HepG2 (cell line): Measurements from ENCODE around the gene OR2F2. TPM values are rescaled to one million over a fixed set of nuclear protein-coding genes. Genes with fewer than 3 reads are reported as not detected.

Experiments used
- AGO1 ChIP-seq: fragments of 200-400 bp; formaldehyde crosslinking; IDR thresholded peaks from 2 replicates; pipeline ENCODE4 v1.6.1; 2017; ENCODE audit warnings: mild to moderate bottlenecking, low read depth, low read length, moderate library complexity; ENCODE audit not compliant: poor library complexity, severe bottlenecking
- ATF3 ChIP-seq: sonication (generic); formaldehyde crosslinking; IDR thresholded peaks from 2 replicates; pipeline ENCODE4 v1.4.0; 2020; ENCODE audit warnings: missing genetic modification reagents
- FOXC1 ChIP-seq: sonication (generic); formaldehyde crosslinking; IDR thresholded peaks from 2 replicates; pipeline ENCODE4 v1.8.0; 2022; ENCODE audit warnings: mild to moderate bottlenecking, missing genetic modification reagents, borderline replicate concordance
- HNRNPLL ChIP-seq: fragments of 200-400 bp; formaldehyde crosslinking; IDR thresholded peaks from 2 replicates; pipeline ENCODE4 v1.6.1; 2017; ENCODE audit warnings: mild to moderate bottlenecking, low read depth, low read length; ENCODE audit not compliant: poor library complexity, severe bottlenecking
- HOXA3 ChIP-seq: sonication (generic); formaldehyde crosslinking; IDR thresholded peaks from 2 replicates; pipeline ENCODE4 v1.5.0; 2020; ENCODE audit warnings: missing genetic modification reagents
- MAF1 ChIP-seq: sonication (generic); formaldehyde crosslinking; IDR thresholded peaks from 2 replicates; pipeline ENCODE4 v1.5.0; 2020; ENCODE audit warnings: missing genetic modification reagents, borderline replicate concordance
- MTF2 ChIP-seq: sonication (generic); formaldehyde crosslinking; IDR thresholded peaks from 2 replicates; pipeline ENCODE4 v1.5.0; 2020; ENCODE audit warnings: missing genetic modification reagents, borderline replicate concordance
- NFYC ChIP-seq: IDR thresholded peaks from 2 replicates; pipeline ENCODE4 v1.6.1; 2016; ENCODE audit warnings: missing genetic modification reagents, missing compliant biosample characterization
- SPEN ChIP-seq: sonication (generic); formaldehyde crosslinking; IDR thresholded peaks from 2 replicates; pipeline ENCODE4 v1.5.1; 2020; ENCODE audit warnings: low read depth, mild to moderate bottlenecking, missing genetic modification reagents
- SRSF9 ChIP-seq: fragments of 200-400 bp; formaldehyde crosslinking; IDR thresholded peaks from 2 replicates; pipeline ENCODE4 v1.6.1; 2018; ENCODE audit warnings: borderline replicate concordance, mild to moderate bottlenecking, low read depth, low read length; ENCODE audit not compliant: insufficient read depth, poor library complexity, severe bottlenecking
- ZBTB7B ChIP-seq: sonication (generic); formaldehyde crosslinking; IDR thresholded peaks from 2 replicates; pipeline ENCODE4 v1.4.0; 2020; ENCODE audit warnings: missing genetic modification reagents
- ZNF160 ChIP-seq: sonication (generic); formaldehyde crosslinking; IDR thresholded peaks from 2 replicates; pipeline ENCODE4 v1.8.0; 2022; ENCODE audit warnings: mild to moderate bottlenecking, inconsistent platforms, missing genetic modification reagents
- ZNF207 ChIP-seq: fragments of 450-650 bp; IDR thresholded peaks from 2 replicates; pipeline ENCODE4 v1.6.1; 2016; ENCODE audit warnings: antibody characterized with exemption, borderline replicate concordance
- ZNF501 ChIP-seq: sonication (generic); formaldehyde crosslinking; IDR thresholded peaks from 2 replicates; pipeline ENCODE4 v1.5.1; 2020; ENCODE audit warnings: mild to moderate bottlenecking, moderate library complexity, missing genetic modification reagents
- ZNF567 ChIP-seq: sonication (generic); formaldehyde crosslinking; IDR thresholded peaks from 2 replicates; pipeline ENCODE4 v1.8.1; 2023; ENCODE audit warnings: mild to moderate bottlenecking, missing genetic modification reagents, borderline replicate concordance
- ZNF746 ChIP-seq: sonication (generic); formaldehyde crosslinking; IDR thresholded peaks from 2 replicates; pipeline ENCODE4 v1.8.0; 2022; ENCODE audit warnings: mild to moderate bottlenecking, missing genetic modification reagents
- ZNF788 ChIP-seq: sonication (generic); formaldehyde crosslinking; IDR thresholded peaks from 2 replicates; pipeline ENCODE4 v1.5.0; 2020; ENCODE audit warnings: mild to moderate bottlenecking, missing genetic modification reagents, borderline replicate concordance
- ZNF816 ChIP-seq: sonication (generic); formaldehyde crosslinking; IDR thresholded peaks from 2 replicates; pipeline ENCODE4 v1.8.0; 2022; ENCODE audit warnings: missing genetic modification reagents, mild to moderate bottlenecking, borderline replicate concordance
- ZSCAN31 ChIP-seq: sonication (generic); formaldehyde crosslinking; IDR thresholded peaks from 2 replicates; pipeline ENCODE4 v1.5.0; 2020; ENCODE audit warnings: low read depth, mild to moderate bottlenecking, missing genetic modification reagents
- polyA plus RNA-seq, 8 experiments: library from polyadenylated mRNA; depleted of rRNA in 3 of 8; stranded (reverse) in 7 of 8; unstranded in 1 of 8; fragments of >200 nt; fragmentation: Illumina TruSeq in 4 of 8; extraction: Trizol in 4 of 8; gene quantifications; 2 replicates each; pipeline versions ENCODE4 v1.2.1 to v1.2.3, GENCODE V29; 2011 to 2016; ENCODE audit warnings: low read depth in 4 of 8, missing spikeins in 1 of 8, mixed read lengths in 1 of 8; ENCODE audit not compliant: insufficient read depth in 1 of 8
- total RNA-seq, 5 experiments: library from RNA; depleted of rRNA; stranded (reverse); fragments of >200 nt; fragmentation: Illumina TruSeq; extraction: Trizol; gene quantifications; 2 replicates each; pipeline ENCODE4 v1.2.3, GENCODE V29; 2016; ENCODE audit warnings: low read depth in 1 of 5
- TF ChIP-seq, protein P1 (sequence below): sonication (generic); formaldehyde crosslinking; IDR thresholded peaks from 2 replicates; pipeline ENCODE4 v1.8.1; 2023; ENCODE audit warnings: mild to moderate bottlenecking, missing genetic modification reagents
- TF ChIP-seq, protein P2 (sequence below): IDR thresholded peaks from 2 replicates; pipeline ENCODE4 v1.6.1; 2016; ENCODE audit warnings: low read depth, borderline replicate concordance
- TF ChIP-seq, protein P3 (sequence below): sonication (generic); formaldehyde crosslinking; IDR thresholded peaks from 2 replicates; pipeline ENCODE4 v1.8.0; 2022; ENCODE audit warnings: missing genetic modification reagents, low read depth, mild to moderate bottlenecking, borderline replicate concordance
- TF ChIP-seq, protein P4 (sequence below): sonication (generic); formaldehyde crosslinking; IDR thresholded peaks from 2 replicates; pipeline ENCODE4 v1.5.1; 2020; ENCODE audit warnings: mild to moderate bottlenecking, missing genetic modification reagents

Gene OR2F2
- total and polyA plus RNA-seq, 2 of the 13 experiments (the other 11 are each of a cell fraction or from before 2014, with no cell fraction given), result 0.13 TPM; not detected in 1

GRCh38 chr7:143901668-143902331 lies 33.2 kb upstream of the OR2F2 start, which contains the start of gene TCAF1 (continued):
- TF ChIP-seq ZNF501 (CRISPR knock-in tag) (peak; percentile 66), ZNF567 (CRISPR knock-in tag) (0 out of 2 replicates have a peak, but pooled peaks have one; percentile 73), ZNF746 (CRISPR knock-in tag) (peak; percentile 84), HOXA3 (CRISPR knock-in tag) (peak; percentile 79), ZSCAN31 (CRISPR knock-in tag) (peak; percentile 82), SPEN (CRISPR knock-in tag) (peak; percentile 74), NFYC (CRISPR knock-in tag) (peak; percentile 75), ZNF207 (no peak), ATF3 (no peak), AGO1 (peak; percentile 58), ZNF816 (CRISPR knock-in tag) (peak; percentile 49; the same call in 1 of the 2 replicates), HNRNPLL (peak; percentile 91), SRSF9 (no peak), MAF1 (CRISPR knock-in tag) (no peak), MTF2 (CRISPR knock-in tag) (0 out of 2 replicates have a peak, but pooled peaks have one; percentile 35), FOXC1 (CRISPR knock-in tag) (peak; percentile 72; the same call in 1 of the 2 replicates), ZBTB7B (CRISPR knock-in tag) (peak; percentile 77; the same call in 1 of the 2 replicates), ZNF788 (CRISPR knock-in tag) (peak; percentile 81; the same call in 1 of the 2 replicates), ZNF160 (CRISPR knock-in tag) (0 out of 2 replicates have a peak, but pooled peaks have one; percentile 27)
- TF ChIP-seq, protein P1, sequence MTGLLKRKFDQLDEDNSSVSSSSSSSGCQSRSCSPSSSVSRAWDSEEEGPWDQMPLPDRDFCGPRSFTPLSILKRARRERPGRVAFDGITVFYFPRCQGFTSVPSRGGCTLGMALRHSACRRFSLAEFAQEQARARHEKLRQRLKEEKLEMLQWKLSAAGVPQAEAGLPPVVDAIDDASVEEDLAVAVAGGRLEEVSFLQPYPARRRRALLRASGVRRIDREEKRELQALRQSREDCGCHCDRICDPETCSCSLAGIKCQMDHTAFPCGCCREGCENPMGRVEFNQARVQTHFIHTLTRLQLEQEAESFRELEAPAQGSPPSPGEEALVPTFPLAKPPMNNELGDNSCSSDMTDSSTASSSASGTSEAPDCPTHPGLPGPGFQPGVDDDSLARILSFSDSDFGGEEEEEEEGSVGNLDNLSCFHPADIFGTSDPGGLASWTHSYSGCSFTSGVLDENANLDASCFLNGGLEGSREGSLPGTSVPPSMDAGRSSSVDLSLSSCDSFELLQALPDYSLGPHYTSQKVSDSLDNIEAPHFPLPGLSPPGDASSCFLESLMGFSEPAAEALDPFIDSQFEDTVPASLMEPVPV (CRISPR knock-in tag), result peak; percentile 81
- TF ChIP-seq, protein P2, sequence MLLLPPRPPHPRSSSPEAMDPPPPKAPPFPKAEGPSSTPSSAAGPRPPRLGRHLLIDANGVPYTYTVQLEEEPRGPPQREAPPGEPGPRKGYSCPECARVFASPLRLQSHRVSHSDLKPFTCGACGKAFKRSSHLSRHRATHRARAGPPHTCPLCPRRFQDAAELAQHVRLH (CRISPR knock-in tag), result peak; percentile 76; the same call in 1 of the 2 replicates
- TF ChIP-seq, protein P3, sequence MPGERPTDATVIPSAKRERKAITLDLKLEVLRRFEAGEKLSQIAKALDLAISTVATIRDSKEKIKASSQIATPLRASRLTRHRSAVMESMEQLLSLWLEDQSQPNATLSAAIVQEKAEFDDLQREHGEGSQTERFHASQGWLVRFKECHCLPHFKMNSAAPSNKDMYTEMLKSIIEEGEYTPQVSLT, result no peak
- TF ChIP-seq, protein P4, sequence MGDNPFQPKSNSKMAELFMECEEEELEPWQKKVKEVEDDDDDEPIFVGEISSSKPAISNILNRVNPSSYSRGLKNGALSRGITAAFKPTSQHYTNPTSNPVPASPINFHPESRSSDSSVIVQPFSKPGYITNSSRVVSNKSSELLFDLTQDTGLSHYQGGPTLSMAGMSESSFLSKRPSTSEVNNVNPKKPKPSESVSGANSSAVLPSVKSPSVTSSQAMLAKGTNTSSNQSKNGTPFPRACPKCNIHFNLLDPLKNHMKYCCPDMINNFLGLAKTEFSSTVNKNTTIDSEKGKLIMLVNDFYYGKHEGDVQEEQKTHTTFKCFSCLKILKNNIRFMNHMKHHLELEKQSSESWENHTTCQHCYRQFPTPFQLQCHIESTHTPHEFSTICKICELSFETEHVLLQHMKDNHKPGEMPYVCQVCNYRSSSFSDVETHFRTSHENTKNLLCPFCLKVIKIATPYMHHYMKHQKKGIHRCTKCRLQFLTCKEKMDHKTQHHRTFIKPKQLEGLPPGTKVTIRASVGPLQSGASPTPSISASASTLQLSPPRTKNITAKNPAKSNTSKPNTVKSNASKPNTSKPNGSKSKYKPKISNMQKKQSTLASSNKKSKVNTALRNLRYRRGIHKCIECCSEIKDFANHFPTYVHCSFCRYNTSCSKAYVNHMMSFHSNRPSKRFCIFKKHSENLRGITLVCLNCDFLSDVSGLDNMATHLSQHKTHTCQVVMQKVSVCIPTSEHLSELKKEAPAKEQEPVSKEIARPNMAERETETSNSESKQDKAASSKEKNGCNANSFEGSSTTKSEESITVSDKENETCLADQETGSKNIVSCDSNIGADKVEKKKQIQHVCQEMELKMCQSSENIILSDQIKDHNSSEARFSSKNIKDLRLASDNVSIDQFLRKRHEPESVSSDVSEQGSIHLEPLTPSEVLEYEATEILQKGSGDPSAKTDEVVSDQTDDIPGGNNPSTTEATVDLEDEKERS (CRISPR knock-in tag), result peak; percentile 53; the same call in 1 of the 2 replicates
